HG03457 (cell line): ENCODE data around the gene CTSF.
"Not testable (repeated sequence)": the region's sequence is repeated elsewhere in the genome, so short reads cannot be mapped to it uniquely, and the experiment has no call there.

Source experiments
- ATAC-seq: cut with Tn5 transposase; IDR thresholded peaks from one replicate; pipeline ENCODE4 v1.9.1; 2021; ENCODE audit warnings: moderate number of reproducible peaks; ENCODE audit not compliant: unreplicated experiment

CTSF gene

DNA sequence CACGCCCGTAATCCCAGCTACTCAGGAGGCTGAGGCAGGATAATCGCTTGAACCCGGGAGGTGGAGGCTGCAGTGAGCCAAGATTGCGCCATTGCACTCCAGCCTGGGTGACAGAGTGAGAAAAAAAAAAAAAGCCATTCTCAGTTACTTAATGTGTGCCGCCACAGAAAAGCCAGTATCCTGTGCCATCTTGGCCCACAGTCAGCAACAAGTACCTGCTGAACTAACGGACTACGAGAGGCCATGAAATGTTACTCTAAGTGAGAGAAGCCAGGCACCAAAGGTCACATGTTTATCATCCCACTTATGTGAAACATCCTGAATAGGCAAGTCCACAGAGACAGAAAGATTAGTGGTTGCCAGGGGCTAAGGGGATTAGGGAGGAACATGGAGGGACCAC is 27.8 kb downstream of the CTSF start:
- not testable (repeated sequence) for ATAC-seq

DNA sequence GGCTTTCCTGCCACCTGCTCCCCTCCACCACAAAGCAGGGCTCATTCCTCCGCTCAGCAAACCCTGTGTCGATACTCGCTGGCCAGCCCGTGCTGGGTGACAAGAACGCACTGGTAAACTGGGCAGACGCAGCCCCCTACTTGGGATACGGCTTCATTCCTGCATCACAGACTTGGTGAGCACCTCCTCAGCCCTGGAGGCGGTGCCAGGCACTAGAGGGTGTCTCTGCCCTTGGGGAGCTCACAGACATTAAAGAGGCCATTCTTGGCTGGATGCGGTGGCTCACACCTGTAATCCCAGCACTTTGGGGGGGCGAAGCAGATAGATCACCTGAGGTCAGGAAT is 28.6 kb downstream of the CTSF start:
- no peak for ATAC-seq

- ATAC-seq: no peak
These were observed 29.1 kb downstream of the CTSF start for GRCh38 chr11:66539170-66539869.

DNA sequence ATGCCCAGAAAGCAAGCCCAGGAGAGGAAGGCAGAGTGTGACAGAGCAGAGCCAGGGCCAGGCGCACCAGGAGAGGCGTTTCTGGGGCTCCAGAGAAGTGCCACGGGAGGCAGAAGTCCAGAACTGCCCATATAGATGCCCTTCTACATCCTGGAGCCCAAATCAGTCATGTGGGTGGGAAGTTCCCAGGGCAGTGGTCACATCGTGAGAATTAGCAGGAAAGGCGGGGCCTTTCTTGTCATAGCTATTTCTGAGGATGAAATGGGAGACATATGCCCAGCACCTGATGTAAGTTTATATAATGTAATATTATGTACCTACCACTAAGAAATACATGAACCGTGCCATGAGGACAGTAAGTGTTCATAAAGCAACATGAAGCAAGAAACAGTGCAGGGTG is 35.6 kb downstream of the CTSF start:
- no peak for ATAC-seq

- ATAC-seq: no peak
These were observed 36.6 kb downstream of the CTSF start for GRCh38 chr11:66531841-66532240.

DNA sequence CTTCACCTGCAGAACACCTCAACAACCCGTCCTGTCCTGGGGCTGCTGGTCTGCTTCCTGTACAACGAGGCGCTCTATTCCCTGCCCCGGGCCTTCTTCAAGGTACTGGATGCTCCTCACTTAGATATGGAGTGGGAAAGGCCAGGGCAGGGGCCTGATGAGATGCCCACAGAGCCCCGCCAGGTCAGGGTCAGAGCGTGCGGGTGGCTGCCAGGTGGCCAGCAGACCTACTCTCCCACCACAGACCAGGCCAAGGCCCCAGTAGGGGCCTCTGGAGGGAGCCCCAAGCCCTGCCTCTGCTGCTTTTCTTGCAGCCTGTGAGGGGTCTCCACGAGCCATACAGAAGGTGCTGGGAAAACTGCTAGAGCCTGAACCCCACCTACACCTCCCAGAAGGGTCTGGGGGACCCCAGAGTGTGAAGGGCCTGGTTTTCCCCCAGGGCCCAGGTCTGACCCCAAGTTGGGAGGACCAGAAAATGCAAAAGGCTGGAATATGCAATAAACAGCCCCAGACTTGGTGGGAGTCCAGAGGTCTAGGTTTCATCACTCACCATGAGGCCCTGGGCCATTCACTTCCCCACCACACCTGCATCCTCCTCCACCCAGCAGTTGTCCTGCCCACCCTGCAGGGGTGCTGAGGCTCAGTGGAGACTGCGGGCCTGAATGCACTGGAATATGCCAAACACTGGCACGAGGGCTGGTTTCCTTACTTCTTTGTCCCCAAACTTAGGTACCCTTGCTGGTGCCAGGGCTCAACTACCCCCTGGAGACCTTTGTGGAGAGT is 37.3 kb downstream of the CTSF start:
- no peak for ATAC-seq

- ATAC-seq: no peak
These were observed 38.8 kb downstream of the CTSF start for GRCh38 chr11:66529655-66530054.

GRCh38 chr11:66529069-66529468 is 39.3 kb downstream of the CTSF start:
- ATAC-seq: no peak

DNA sequence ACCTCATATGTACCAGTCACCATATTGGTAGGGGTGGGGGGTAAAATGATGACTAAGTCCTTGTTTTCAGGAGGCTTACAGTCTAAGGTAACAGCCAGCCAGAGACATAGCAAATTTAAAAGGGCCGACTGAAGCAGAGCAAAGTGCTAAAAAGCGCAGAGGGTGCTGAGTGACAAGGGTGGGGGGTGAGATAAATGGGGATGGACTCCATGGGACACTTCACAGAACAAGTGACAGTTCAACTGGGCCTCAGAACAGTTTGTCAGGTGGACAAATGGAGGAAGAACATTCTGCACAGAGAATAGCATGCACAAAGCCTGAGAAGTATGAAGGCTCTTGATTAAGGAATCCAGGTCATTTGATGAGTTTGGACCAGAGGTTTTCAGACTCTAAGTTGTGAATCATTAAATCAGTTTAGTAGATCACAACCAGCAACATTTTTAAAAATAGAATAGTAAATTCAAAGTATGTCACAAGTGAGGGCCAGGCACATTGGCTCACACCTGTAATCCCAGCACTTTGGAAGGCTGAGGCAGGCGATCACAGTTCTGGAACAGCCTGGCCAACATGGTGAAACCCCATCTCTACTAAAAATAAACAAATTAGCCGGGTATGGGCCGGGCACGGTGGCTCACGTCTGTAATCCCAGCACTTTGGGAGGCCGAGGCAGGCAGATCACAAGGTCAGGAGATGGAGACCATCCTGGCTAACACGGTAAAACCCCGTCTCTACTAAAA is 43.9 kb downstream of the CTSF start:
- no peak for ATAC-seq

DNA sequence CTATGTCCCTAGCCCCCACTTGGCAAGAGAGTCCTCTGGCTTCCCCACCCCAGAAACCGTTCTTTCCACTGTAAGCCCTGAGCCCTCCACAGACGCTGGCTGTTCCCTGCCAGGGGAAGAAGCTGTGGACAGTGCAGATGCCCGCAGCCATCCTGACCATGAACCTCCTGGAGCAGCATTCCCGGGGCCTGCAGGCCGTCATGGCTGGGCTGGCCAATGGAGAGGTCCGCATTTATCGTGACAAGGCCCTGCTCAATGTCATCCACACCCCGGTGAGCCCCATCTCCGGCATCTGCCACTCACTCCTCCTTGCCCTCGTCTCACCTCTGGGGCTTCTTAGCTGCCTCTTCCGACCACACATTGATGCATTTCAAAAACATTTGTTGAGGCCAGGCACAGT is 44.8 kb downstream of the CTSF start:
- no peak for ATAC-seq
